SU-DHL-6 (cell line): ENCODE results near the gene NTM.

ENCODE experiments used
- H2AFZ ChIP-seq: fragments of 200-600 bp; sonication (generic); 2 replicates; pipeline ENCODE4 v1.6.1; 2014; ENCODE audit warnings: low read depth, mild to moderate bottlenecking, moderate library complexity, mixed read lengths, antibody characterized with exemption, low read length; ENCODE audit not compliant: severe bottlenecking
- H3F3A ChIP-seq: fragments of 200-600 bp; shearing (Covaris generic); 2 replicates; pipeline ENCODE4 v1.6.0; 2016; ENCODE audit warnings: antibody characterized with exemption, mild to moderate bottlenecking; ENCODE audit not compliant: insufficient read depth
- H3K27ac ChIP-seq: fragments of 200-600 bp; sonication (generic); 2 replicates; pipeline ENCODE4 v1.5.1; 2016; ENCODE audit warnings: low read depth, mild to moderate bottlenecking, low read length, moderate library complexity, mixed read lengths
- H3K27me3 ChIP-seq: fragments of 200-600 bp; sonication (generic), shearing (Covaris generic); 2 replicates; pipeline ENCODE4 v1.6.0; 2014; ENCODE audit warnings: mild to moderate bottlenecking, low read length
- H3K36me3 ChIP-seq: fragments of 200-600 bp; sonication (generic); 2 replicates; pipeline ENCODE4 v1.6.1; 2014; ENCODE audit warnings: mild to moderate bottlenecking, low read length, mixed read lengths
- H3K4me2 ChIP-seq: fragments of 300-600, 200-600 bp; shearing (Covaris generic), sonication (generic); 2 replicates; pipeline ENCODE4 v1.6.0; 2014; ENCODE audit warnings: low read length, low read depth, mild to moderate bottlenecking; ENCODE audit not compliant: poor library complexity, severe bottlenecking
- H3K4me3 ChIP-seq: fragments of 200-600 bp; sonication (generic); 2 replicates; pipeline ENCODE4 v1.5.1; 2014; ENCODE audit warnings: antibody characterized with exemption, low read length, mild to moderate bottlenecking, mixed read lengths; ENCODE audit not compliant: insufficient read depth, poor library complexity, severe bottlenecking
- H3K79me2 ChIP-seq: fragments of 200-600 bp; sonication (generic); 2 replicates; pipeline ENCODE4 v1.6.1; 2014; ENCODE audit warnings: mild to moderate bottlenecking, low read length, moderate library complexity; ENCODE audit not compliant: insufficient read depth
- H3K9ac ChIP-seq: fragments of 200-600 bp; sonication (generic); 2 replicates; pipeline ENCODE4 v1.7.0; 2014; ENCODE audit warnings: mild to moderate bottlenecking, low read length
- H3K9me2 ChIP-seq: fragments of 200-600 bp; sonication (generic); replicated peaks from 2 replicates; pipeline ENCODE4 v1.6.1; 2014; ENCODE audit warnings: low read length; ENCODE audit not compliant: insufficient read depth
- H3K9me3 ChIP-seq: fragments of 200-600 bp; sonication (generic); 2 replicates; pipeline ENCODE4 v1.6.1; 2014; ENCODE audit warnings: low read length, mixed read lengths; ENCODE audit not compliant: insufficient read depth
- H4K20me1 ChIP-seq: fragments of 200-600 bp; sonication (generic); 2 replicates; pipeline ENCODE4 v1.6.1; 2014; ENCODE audit warnings: low read depth, mild to moderate bottlenecking, antibody characterized with exemption, low read length, moderate library complexity, mixed read lengths
- CTCF ChIP-seq: fragments of 200-600 bp; sonication (generic); IDR thresholded peaks from one replicate; pipeline ENCODE4 v1.5.1; 2017; ENCODE audit warnings: antibody characterized with exemption, mild to moderate bottlenecking, low read length, moderate library complexity; ENCODE audit not compliant: insufficient read depth, poor library complexity, severe bottlenecking
- EZH2phosphoT487 ChIP-seq: fragments of 200-600 bp; sonication (generic), shearing (Covaris generic); conservative IDR thresholded peaks from 2 replicates; pipeline ENCODE4 v1.6.1; 2018; ENCODE audit warnings: mild to moderate bottlenecking, antibody characterized with exemption, low read length, moderate library complexity, mixed read lengths

NTM gene

DNA sequence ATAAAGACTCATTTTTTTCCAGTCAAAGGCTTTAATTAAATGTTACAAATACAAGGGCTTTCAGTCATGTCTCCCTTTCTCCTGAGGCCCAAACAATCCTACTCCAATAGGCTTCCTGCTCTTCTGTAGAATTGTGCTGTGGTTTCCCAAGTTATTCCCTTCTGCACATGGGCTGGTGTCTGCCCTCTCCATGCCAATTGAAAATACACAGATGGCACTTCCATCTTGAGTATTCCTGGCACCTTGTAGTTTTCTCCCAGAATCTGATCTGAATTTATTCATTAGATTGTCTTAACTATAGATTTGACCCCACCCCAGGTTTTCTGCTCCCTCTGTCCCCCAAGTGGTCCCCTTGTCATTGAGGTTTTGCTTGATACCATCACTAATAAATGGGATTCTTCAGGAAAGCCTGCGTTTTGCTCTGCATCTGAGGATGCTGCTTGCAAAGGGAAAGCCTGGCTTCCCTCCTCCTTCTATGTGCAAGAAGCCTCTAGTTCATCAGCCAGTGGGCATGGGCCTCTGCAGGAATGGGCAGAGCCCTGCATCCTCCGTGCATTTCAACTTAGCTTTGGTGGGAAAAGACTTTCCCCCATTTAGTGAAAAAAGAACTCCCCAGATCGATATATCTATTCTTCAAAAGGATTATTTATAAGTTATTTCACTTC, 926.7 kb downstream of the NTM start:
- no peak overlapping the region for H3K4me3 ChIP-seq
- no peak overlapping the region for H3K27ac ChIP-seq
- no peaks in the 10 kb centered on the region for H3K36me3 ChIP-seq
- no peaks in the 10 kb centered on the region for H3K79me2 ChIP-seq
- no peaks in the 10 kb centered on the region for H3F3A ChIP-seq
- no peaks in the 10 kb centered on the region for H3K9me3 ChIP-seq
- no peak overlapping the region for H3K4me2 ChIP-seq
- H4K20me1 ChIP-seq, result no peaks in the 10 kb centered on the region
- no peak overlapping the region for H3K9ac ChIP-seq
- H3K9me2 ChIP-seq, result no peaks in the 10 kb centered on the region
- TF ChIP-seq EZH2phosphoT487, result no peak
- TF ChIP-seq CTCF, result no peak
- H2AFZ ChIP-seq, result no peak overlapping the region
- no peaks in the 10 kb centered on the region for H3K27me3 ChIP-seq

- no peak overlapping the region for H3K4me3 ChIP-seq
- H4K20me1 ChIP-seq, result no peaks in the 10 kb centered on the region
- H3K4me2 ChIP-seq, result no peak overlapping the region
- no peaks in the 10 kb centered on the region for H3K9me2 ChIP-seq
- no peaks in the 10 kb centered on the region for H3K36me3 ChIP-seq
- no peaks in the 10 kb centered on the region for H3K27me3 ChIP-seq
- no peak overlapping the region for H2AFZ ChIP-seq
- H3K27ac ChIP-seq, result no peak overlapping the region
- no peaks in the 10 kb centered on the region for H3K79me2 ChIP-seq
- no peak overlapping the region for H3K9ac ChIP-seq
- no peaks in the 10 kb centered on the region for H3F3A ChIP-seq
- no peaks in the 10 kb centered on the region for H3K9me3 ChIP-seq
- TF ChIP-seq CTCF (no peak), EZH2phosphoT487 (no peak)
Measured at GRCh38 chr11:132298357-132298756, 927.9 kb downstream of the NTM start.

DNA sequence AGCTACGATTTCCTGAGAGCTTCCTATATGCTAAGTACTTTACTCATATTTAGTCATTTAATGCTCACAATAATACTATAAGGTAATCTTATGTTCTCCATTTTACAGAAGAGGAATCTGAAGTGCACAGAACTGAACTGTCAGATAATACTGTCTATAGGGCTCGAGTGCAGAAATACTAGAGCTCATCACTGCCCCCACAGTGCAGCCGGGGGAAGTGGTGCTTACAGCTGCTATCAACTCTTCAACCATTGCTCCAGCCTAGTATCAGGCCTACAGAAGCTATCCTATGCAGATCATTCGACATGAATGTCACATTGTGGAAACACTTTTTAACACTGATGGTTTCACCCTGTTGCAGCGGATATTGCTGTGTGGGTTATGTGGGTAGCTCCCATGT, 929.9 kb downstream of the NTM start:
- Histone ChIP-seq H3K9me2 (no peaks in the 10 kb centered on the region), H2AFZ (no peak overlapping the region), H3K27me3 (no peaks in the 10 kb centered on the region), H3K36me3 (no peaks in the 10 kb centered on the region), H3K79me2 (no peaks in the 10 kb centered on the region), H3K4me2 (no peak overlapping the region), H3K27ac (no peak overlapping the region), H3F3A (no peaks in the 10 kb centered on the region), H3K9ac (no peak overlapping the region), H4K20me1 (no peaks in the 10 kb centered on the region), H3K9me3 (no peaks in the 10 kb centered on the region), H3K4me3 (no peak overlapping the region)
- TF ChIP-seq EZH2phosphoT487, result no peak
- TF ChIP-seq CTCF, result no peak
